Transverse colon (tissue), 4 donors: ENCODE results near the gene ARHGAP10. TPM values are rescaled to one million over a fixed set of nuclear protein-coding genes. Genes with fewer than 3 reads are reported as not detected.

Experiments
- DNase-seq: peaks from one replicate; pipeline ENCODE4 v3.0.0-alpha.2; 2019
- H3K27ac ChIP-seq, 4 donors: fragments of 200-600 bp; sonication (generic); 2 replicates each; pipeline ENCODE4 v1.5.1; 2016 to 2018; ENCODE audit warnings: inconsistent platforms in 4 of 4
- H3K27me3 ChIP-seq: fragments of 200-600 bp; sonication (generic); 2 replicates; pipeline ENCODE4 v1.5.1; 2017; ENCODE audit warnings: inconsistent platforms
- H3K36me3 ChIP-seq, 4 donors: fragments of 200-600 bp; sonication (generic); 2 replicates each; pipeline ENCODE4 v1.5.1; 2017 to 2019; ENCODE audit warnings: inconsistent platforms in 4 of 4
- H3K4me1 ChIP-seq, 4 donors: fragments of 200-600 bp; sonication (generic); 2 replicates each; pipeline ENCODE4 v1.5.1; 2017 to 2020; ENCODE audit warnings: inconsistent platforms in 4 of 4
- H3K4me3 ChIP-seq, 4 donors: fragments of 200-600 bp; sonication (generic); 1 replicate in 1 of 4; 2 replicates in 3 of 4; pipeline versions ENCODE4 v1.5.1 to v1.6.1; 2017 to 2019; ENCODE audit warnings: inconsistent platforms in 4 of 4
- H3K9me3 ChIP-seq, 2 donors: fragments of 200-600 bp; sonication (generic); 2 replicates each; pipeline ENCODE4 v1.5.1; 2017 to 2019; ENCODE audit warnings: inconsistent platforms in 2 of 2
- EP300 ChIP-seq: sonication (generic); formaldehyde crosslinking; IDR thresholded peaks from one replicate; pipeline ENCODE4 v1.6.1; 2017; ENCODE audit warnings: antibody characterized with exemption, low read depth
- POLR2A ChIP-seq: fragments of 450-650 bp; IDR thresholded peaks from one replicate; pipeline ENCODE4 v1.6.1; 2016; ENCODE audit warnings: antibody characterized with exemption, mild to moderate bottlenecking, moderate library complexity
- POLR2AphosphoS5 ChIP-seq, 3 donors: sonication (generic); formaldehyde crosslinking; IDR thresholded peaks; one replicate each; pipeline ENCODE4 v1.6.1; 2016; ENCODE audit warnings: antibody characterized with exemption in 3 of 3
- WGBS, 2 donors: methylation state at CpG; one replicate each; pipeline ENCODE4 v1.1.5; 2018; ENCODE audit warnings: low coverage in 1 of 2; 5-methylcytosine and 5-hydroxymethylcytosine counted together
- in situ Hi-C, 4 donors: fragments of 200-750 bp; cut with MboI; loops; one replicate each; pipeline versions ENCODE4 v1.15.0 to v1.15.1; 2017; ENCODE audit warnings: low sequenced_read_pairs in 3 of 4, low pct_ligation_motif_present in 1 of 4, low pct_unique_long_range_greater_than_20kb in 1 of 4
- intact Hi-C: fragments of 100-400 bp; cut with DNase I; formaldehyde crosslinking; loops from one replicate; pipeline ENCODE4 v1.15.1; 2023; ENCODE audit warnings: low total_unique reads
- total RNA-seq, 4 donors: library from RNA; depleted of rRNA; stranded (reverse); fragments of >200 nt; gene quantifications; one replicate each; pipeline ENCODE4 v1.1.0, GENCODE V29; 2016
- TF ChIP-seq, protein P1 (sequence below), 5 experiments: fragments of 200-600 bp in 3 of 5; fragments of 450-650 bp in 2 of 5; sonication (generic) in 3 of 5; IDR thresholded peaks; 1 replicate in 2 of 5; 2 replicates in 3 of 5; pipeline ENCODE4 v1.5.1; 2016 to 2017; ENCODE audit warnings: antibody characterized with exemption in 5 of 5, inconsistent platforms in 3 of 5, mild to moderate bottlenecking in 2 of 5, moderate library complexity in 1 of 5

Gene ARHGAP10
- total RNA-seq, 4 donors from 2014 or later: 14.7 to 27.3 (median 22.9) TPM

GRCh38 chr4:147788791-147789190, 56.9 kb downstream of the ARHGAP10 start:
- Histone ChIP-seq H3K36me3 (no peaks in the 10 kb centered on the region), H3K27ac (peak overlapping the region in 3 of 4 donors; percentile 6 to 67 (median 33)), H3K9me3 (no peaks in the 10 kb centered on the region), H3K4me3 (no peak overlapping the region), H3K4me1 (peaks cover 9 to 45% (median 25%) of the 10 kb centered on the region in 4 donors), H3K27me3 (no peaks in the 10 kb centered on the region)
- DNase-seq: no peak
- WGBS, 2 donors: 70 to 71% methylated on average over 1 to 3 of the region's 3 CpGs
- TF ChIP-seq POLR2AphosphoS5 (IDR thresholded peaks at IDR 0.05): peak in 1 of 3 donors; percentile 27
- TF ChIP-seq, protein P1, sequence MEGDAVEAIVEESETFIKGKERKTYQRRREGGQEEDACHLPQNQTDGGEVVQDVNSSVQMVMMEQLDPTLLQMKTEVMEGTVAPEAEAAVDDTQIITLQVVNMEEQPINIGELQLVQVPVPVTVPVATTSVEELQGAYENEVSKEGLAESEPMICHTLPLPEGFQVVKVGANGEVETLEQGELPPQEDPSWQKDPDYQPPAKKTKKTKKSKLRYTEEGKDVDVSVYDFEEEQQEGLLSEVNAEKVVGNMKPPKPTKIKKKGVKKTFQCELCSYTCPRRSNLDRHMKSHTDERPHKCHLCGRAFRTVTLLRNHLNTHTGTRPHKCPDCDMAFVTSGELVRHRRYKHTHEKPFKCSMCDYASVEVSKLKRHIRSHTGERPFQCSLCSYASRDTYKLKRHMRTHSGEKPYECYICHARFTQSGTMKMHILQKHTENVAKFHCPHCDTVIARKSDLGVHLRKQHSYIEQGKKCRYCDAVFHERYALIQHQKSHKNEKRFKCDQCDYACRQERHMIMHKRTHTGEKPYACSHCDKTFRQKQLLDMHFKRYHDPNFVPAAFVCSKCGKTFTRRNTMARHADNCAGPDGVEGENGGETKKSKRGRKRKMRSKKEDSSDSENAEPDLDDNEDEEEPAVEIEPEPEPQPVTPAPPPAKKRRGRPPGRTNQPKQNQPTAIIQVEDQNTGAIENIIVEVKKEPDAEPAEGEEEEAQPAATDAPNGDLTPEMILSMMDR (IDR thresholded peaks at IDR 0.05): no peak
- intact Hi-C loops: no loop called here
- in situ Hi-C loops: no loop called here

DNA sequence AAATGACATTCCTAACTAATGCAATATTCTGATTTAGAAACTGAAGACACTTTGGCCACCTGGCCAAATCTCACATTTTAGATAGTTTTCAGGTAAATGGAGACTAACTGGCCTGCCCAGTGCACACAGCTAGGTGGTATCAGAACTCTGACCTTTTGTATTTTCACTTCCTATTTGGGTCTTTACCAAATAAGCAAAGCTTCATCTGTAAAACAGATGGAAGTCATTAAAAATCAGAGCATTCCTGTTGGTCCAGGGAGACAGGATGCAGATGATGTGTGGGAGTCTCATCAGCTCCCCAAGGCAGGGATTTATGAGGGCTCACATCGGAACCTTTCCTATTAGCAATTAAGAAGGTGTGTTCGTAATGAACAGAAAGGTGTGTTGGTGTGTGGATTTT, 57.7 kb downstream of the ARHGAP10 start:
- Histone ChIP-seq H3K4me3 (no peak overlapping the region), H3K9me3 (no peaks in the 10 kb centered on the region), H3K27me3 (no peaks in the 10 kb centered on the region), H3K4me1 (peaks cover 9 to 46% (median 26%) of the 10 kb centered on the region in 4 donors), H3K36me3 (no peaks in the 10 kb centered on the region), H3K27ac (peak overlapping the region in 3 of 4 donors; percentile 6 to 67 (median 33))
- TF ChIP-seq POLR2AphosphoS5 (IDR thresholded peaks at IDR 0.05) (no peak), EP300 (no peak), POLR2A (no peak)
- TF ChIP-seq, protein P1 (IDR thresholded peaks at IDR 0.05): no peak
- DNase-seq: no peak
- 79 to 94% methylated on average over 2 of the region's 2 CpGs for WGBS, 2 donors
- intact Hi-C loops: no loop called here
- in situ Hi-C loops: no loop called here

- no peak overlapping the region for H3K4me3 ChIP-seq
- intact Hi-C loops: no loop called here
These were observed 58.5 kb downstream of the ARHGAP10 start for GRCh38 chr4:147790412-147790811.

DNA sequence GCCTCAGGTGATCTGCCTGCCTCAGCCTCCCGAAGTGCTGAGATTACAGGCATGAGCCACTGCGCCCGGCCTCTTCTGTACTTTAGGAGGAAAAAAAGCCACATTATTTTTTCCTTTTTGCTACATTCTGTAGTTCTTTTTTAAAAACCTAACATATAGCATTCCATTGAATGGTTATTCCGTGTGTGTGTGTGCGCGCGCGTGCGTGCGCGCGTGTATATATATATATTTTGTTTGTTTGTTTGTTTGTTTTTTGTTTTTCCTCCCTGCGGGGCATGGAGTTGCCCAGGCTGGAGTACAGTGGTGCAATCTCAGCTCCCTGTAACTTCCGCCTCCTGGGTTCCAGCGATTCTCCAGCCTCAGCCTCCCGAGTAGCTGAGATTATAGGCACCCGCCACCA, 59.5 kb downstream of the ARHGAP10 start:
- 96 to 97% methylated on average over 14 to 17 of the region's 17 CpGs for WGBS, 2 donors
- in situ Hi-C loops: no loop called here
- H3K36me3 ChIP-seq: no peaks in the 10 kb centered on the region
- H3K4me3 ChIP-seq: no peak overlapping the region
- no peak overlapping the region for H3K27ac ChIP-seq
- peaks cover 9 to 34% (median 22%) of the 10 kb centered on the region in 4 donors for H3K4me1 ChIP-seq
- TF ChIP-seq EP300 (no peak), POLR2A (no peak), POLR2AphosphoS5 (IDR thresholded peaks at IDR 0.05) (no peak)
- TF ChIP-seq, protein P1 (IDR thresholded peaks at IDR 0.05): no peak
- intact Hi-C loops: no loop called here
- H3K27me3 ChIP-seq: no peaks in the 10 kb centered on the region
- H3K9me3 ChIP-seq: no peaks in the 10 kb centered on the region
- no peak for DNase-seq

More at GRCh38 chr4:147790412-147790811, 58.5 kb downstream of the ARHGAP10 start:
- WGBS, 2 donors: 56 to 58% methylated on average over 2 of the region's 2 CpGs
- Histone ChIP-seq H3K4me1 (peaks cover 9 to 43% (median 26%) of the 10 kb centered on the region in 4 donors), H3K27me3 (no peaks in the 10 kb centered on the region), H3K27ac (peak overlapping the region in 1 of 4 donors; percentile 10), H3K9me3 (no peaks in the 10 kb centered on the region), H3K36me3 (no peaks in the 10 kb centered on the region)
- in situ Hi-C loops: no loop called here
- TF ChIP-seq POLR2A (no peak), EP300 (no peak), POLR2AphosphoS5 (IDR thresholded peaks at IDR 0.05) (no peak)
- TF ChIP-seq, protein P1 (IDR thresholded peaks at IDR 0.05): no peak
- DNase-seq: no peak
